BLaER1 treated with 17β-estradiol and CSF1 and Interleukin-3, amounts not matched to agents 10 nM and 100 nM (cell line): ENCODE measurements around the gene ZSCAN20.

Source experiments
- H3K27ac ChIP-seq, 11 experiments: shearing (Covaris generic); formaldehyde crosslinking; 2 replicates each; pipeline ENCODE4 v1.8.1; 2022
- H3K27me3 ChIP-seq, 11 experiments: shearing (Covaris generic); formaldehyde crosslinking; 2 replicates each; pipeline ENCODE4 v1.8.1; 2022
- H3K36me3 ChIP-seq, 11 experiments: shearing (Covaris generic); formaldehyde crosslinking; 2 replicates each; pipeline ENCODE4 v1.8.1; 2022
- H3K4me1 ChIP-seq, 10 experiments: shearing (Covaris generic); formaldehyde crosslinking; 2 replicates each; pipeline ENCODE4 v1.8.1; 2022
- H3K4me2 ChIP-seq, 11 experiments: shearing (Covaris generic); formaldehyde crosslinking; 2 replicates each; pipeline ENCODE4 v1.8.1; 2022
- H3K4me3 ChIP-seq, 10 experiments: shearing (Covaris generic); formaldehyde crosslinking; 2 replicates each; pipeline ENCODE4 v1.8.1; 2022
- H3K9ac ChIP-seq, 11 experiments: shearing (Covaris generic); formaldehyde crosslinking; 2 replicates each; pipeline ENCODE4 v1.8.1; 2022
- H3K9me3 ChIP-seq, 11 experiments: shearing (Covaris generic); formaldehyde crosslinking; replicated peaks in 1 of 11; 2 replicates each; pipeline ENCODE4 v1.8.1; 2022
- H4K20me1 ChIP-seq, 11 experiments: shearing (Covaris generic); formaldehyde crosslinking; 2 replicates each; pipeline ENCODE4 v1.8.1; 2022
- Cebpa-rat ChIP-seq, 11 experiments: shearing (Covaris generic); IDR thresholded peaks; 2 replicates each; pipeline ENCODE4 v1.8.1; 2022

ZSCAN20 gene

GRCh38 chr1:33465316-33465715 lies 7.1 kb upstream of the ZSCAN20 start:
- H3K4me3 ChIP-seq = no peak overlapping the region
- no peaks in the 10 kb centered on the region; a peak in 1 of 22 replicates for H3K27me3 ChIP-seq
- H3K4me2 ChIP-seq = peak overlapping the region in 7 of 11 experiments; percentile 70 to 98 (median 83); a peak in 11 of 22 replicates
- H3K27ac ChIP-seq = no peak overlapping the region
- peaks cover 0 to 15% (median 0%) of the 10 kb centered on the region in 11 experiments; a peak in 5 of 22 replicates for H4K20me1 ChIP-seq
- peaks cover 74 to 96% (median 85%) of the 10 kb centered on the region in 10 experiments for H3K4me1 ChIP-seq
- H3K9ac ChIP-seq = no peak overlapping the region
- no peaks in the 10 kb centered on the region for H3K36me3 ChIP-seq
- no peak for TF ChIP-seq Cebpa-rat (IDR thresholded peaks at IDR 0.05)
- peaks cover 0 to 12% (median 0%) of the 10 kb centered on the region in 11 experiments; a peak in 2 of 22 replicates for H3K9me3 ChIP-seq

DNA sequence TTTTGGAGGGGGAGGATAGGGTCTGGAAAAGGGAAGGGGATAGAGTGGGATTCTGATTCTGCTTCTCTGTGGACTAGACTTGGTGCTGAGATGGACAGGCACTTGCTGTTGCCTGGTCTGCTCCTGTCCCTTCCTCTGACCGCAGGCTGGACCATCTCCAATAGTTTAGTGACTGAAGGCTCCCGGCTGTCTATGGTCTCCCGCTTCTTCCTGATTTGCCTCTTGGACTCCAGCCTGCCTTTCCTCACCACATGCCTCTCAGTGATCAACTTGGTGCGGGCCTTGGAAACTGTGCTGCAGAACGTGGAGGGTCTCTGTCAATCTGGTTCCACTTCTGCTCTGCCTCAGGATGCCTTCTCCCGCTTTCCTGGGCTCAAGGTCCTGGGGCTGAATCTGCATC lies 6.3 kb upstream of the ZSCAN20 start:
- peaks cover 75 to 96% (median 85%) of the 10 kb centered on the region in 10 experiments for H3K4me1 ChIP-seq
- no peaks in the 10 kb centered on the region; a peak in 1 of 22 replicates for H3K27me3 ChIP-seq
- H3K9me3 ChIP-seq = peaks cover 0 to 12% (median 0%) of the 10 kb centered on the region in 11 experiments; a peak in 2 of 22 replicates
- no peak overlapping the region for H3K4me3 ChIP-seq
- H4K20me1 ChIP-seq = peaks cover 0 to 7% (median 0%) of the 10 kb centered on the region in 11 experiments; a peak in 5 of 22 replicates
- no peak overlapping the region for H3K9ac ChIP-seq
- TF ChIP-seq Cebpa-rat (IDR thresholded peaks at IDR 0.05) = no peak
- H3K27ac ChIP-seq = no peak overlapping the region
- H3K36me3 ChIP-seq = no peaks in the 10 kb centered on the region
- peak overlapping the region in 2 of 11 experiments; percentile 8 to 70; a peak in 2 of 22 replicates for H3K4me2 ChIP-seq

GRCh38 chr1:33468011-33468410 lies 4.4 kb upstream of the ZSCAN20 start:
- Histone ChIP-seq H3K4me2 (peak overlapping the region; percentile 39 to 81 (median 67); a peak in 20 of 22 replicates), H3K27me3 (no peaks in the 10 kb centered on the region; a peak in 1 of 22 replicates), H3K36me3 (no peaks in the 10 kb centered on the region), H3K9ac (no peak overlapping the region), H3K9me3 (peaks cover 0 to 12% (median 0%) of the 10 kb centered on the region in 11 experiments; a peak in 2 of 22 replicates), H3K27ac (peak overlapping the region in 1 of 11 experiments; percentile 21; a peak in 1 of 22 replicates), H4K20me1 (no peaks in the 10 kb centered on the region), H3K4me3 (no peak overlapping the region), H3K4me1 (peaks cover 67 to 93% (median 80%) of the 10 kb centered on the region in 10 experiments)
- no peak for TF ChIP-seq Cebpa-rat (IDR thresholded peaks at IDR 0.05)

GRCh38 chr1:33468531-33468930 lies 3.9 kb upstream of the ZSCAN20 start:
- Histone ChIP-seq H3K9ac (no peak overlapping the region; a peak in 1 of 22 replicates), H3K4me1 (peaks cover 67 to 91% (median 79%) of the 10 kb centered on the region in 10 experiments)

GRCh38 chr1:33468967-33469366 lies 3.5 kb upstream of the ZSCAN20 start:
- no peak for TF ChIP-seq Cebpa-rat (IDR thresholded peaks at IDR 0.05)
- no peaks in the 10 kb centered on the region for H4K20me1 ChIP-seq
- H3K9me3 ChIP-seq = peaks cover 0 to 12% (median 0%) of the 10 kb centered on the region in 11 experiments; a peak in 2 of 22 replicates
- no peaks in the 10 kb centered on the region; a peak in 1 of 22 replicates for H3K27me3 ChIP-seq
- peaks cover 67 to 86% (median 75%) of the 10 kb centered on the region in 10 experiments for H3K4me1 ChIP-seq
- H3K36me3 ChIP-seq = no peaks in the 10 kb centered on the region
- H3K9ac ChIP-seq = peak overlapping the region in 2 of 11 experiments; percentile 16 to 53; a peak in 1 of 22 replicates
- H3K27ac ChIP-seq = peak overlapping the region in 2 of 11 experiments; percentile 8 to 21; a peak in 1 of 22 replicates
- no peak overlapping the region for H3K4me3 ChIP-seq
- H3K4me2 ChIP-seq = peak overlapping the region in 10 of 11 experiments; percentile 43 to 81 (median 68); a peak in 20 of 22 replicates

More at GRCh38 chr1:33468531-33468930, 3.9 kb upstream of the ZSCAN20 start:
- H3K36me3 ChIP-seq = no peaks in the 10 kb centered on the region
- no peaks in the 10 kb centered on the region for H4K20me1 ChIP-seq
- no peak for TF ChIP-seq Cebpa-rat (IDR thresholded peaks at IDR 0.05)
- peak overlapping the region in 2 of 11 experiments; percentile 8 to 21; a peak in 1 of 22 replicates for H3K27ac ChIP-seq
- peak overlapping the region; percentile 39 to 81 (median 67); a peak in 21 of 22 replicates for H3K4me2 ChIP-seq
- H3K4me3 ChIP-seq = no peak overlapping the region
- peaks cover 0 to 12% (median 0%) of the 10 kb centered on the region in 11 experiments; a peak in 2 of 22 replicates for H3K9me3 ChIP-seq
- H3K27me3 ChIP-seq = no peaks in the 10 kb centered on the region; a peak in 1 of 22 replicates

DNA sequence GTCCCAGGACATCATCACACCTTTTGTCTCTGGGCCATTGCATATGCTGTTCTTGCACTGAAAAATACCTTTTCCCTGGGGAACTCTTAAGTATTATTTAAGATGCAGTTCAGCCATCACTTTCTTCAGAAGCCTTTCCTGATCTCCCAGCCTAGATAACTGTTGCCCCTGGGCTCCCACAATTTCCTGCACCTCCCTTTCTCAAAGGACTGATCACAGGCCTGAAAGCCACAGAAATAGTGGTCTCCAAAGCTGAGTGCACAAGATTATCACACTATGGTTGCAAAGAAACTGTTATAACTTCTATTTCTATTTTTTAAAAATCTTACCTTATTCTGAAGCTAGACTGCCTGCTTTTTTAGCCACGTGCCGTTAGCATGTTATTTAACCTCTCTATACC lies 2.8 kb upstream of the ZSCAN20 start:
- H3K4me2 ChIP-seq = peak overlapping the region; percentile 43 to 91 (median 74); a peak in 20 of 22 replicates
- no peak overlapping the region for H3K27ac ChIP-seq
- H3K4me3 ChIP-seq = no peak overlapping the region; a peak in 1 of 20 replicates
- no peaks in the 10 kb centered on the region; a peak in 1 of 22 replicates for H3K27me3 ChIP-seq
- H3K9me3 ChIP-seq = peaks cover 0 to 12% (median 0%) of the 10 kb centered on the region in 11 experiments; a peak in 2 of 22 replicates
- H3K36me3 ChIP-seq = no peaks in the 10 kb centered on the region
- no peaks in the 10 kb centered on the region for H4K20me1 ChIP-seq
- H3K9ac ChIP-seq = peak overlapping the region in 6 of 11 experiments; percentile 14 to 53 (median 21); a peak in 7 of 22 replicates
- no peak for TF ChIP-seq Cebpa-rat (IDR thresholded peaks at IDR 0.05)
- peaks cover 65 to 79% (median 68%) of the 10 kb centered on the region in 10 experiments for H3K4me1 ChIP-seq

DNA sequence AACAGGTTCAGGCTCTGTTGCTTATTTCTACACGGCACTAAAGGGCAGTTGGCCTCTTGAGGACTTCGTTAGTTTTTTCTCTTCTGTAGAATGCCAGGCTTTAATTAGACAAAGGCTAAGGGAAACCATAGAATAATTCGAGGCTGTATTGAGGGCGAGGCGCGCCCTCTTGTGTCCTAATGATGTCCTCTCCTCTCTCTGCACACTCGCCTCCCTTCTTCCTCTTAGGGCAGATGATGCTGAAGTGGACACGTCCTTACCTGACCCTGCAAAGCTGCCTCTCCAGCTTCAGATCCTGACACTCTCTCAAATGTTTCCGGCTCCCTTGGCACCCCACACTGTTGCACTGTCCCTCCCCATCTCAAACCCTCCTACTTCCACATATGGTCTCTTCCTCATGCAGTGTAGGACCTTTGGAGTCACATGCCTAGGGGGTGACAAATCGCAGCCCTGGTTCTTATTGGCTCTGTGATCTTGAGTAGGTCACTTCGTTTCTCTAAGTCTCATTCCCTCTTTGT lies 1.9 kb upstream of the ZSCAN20 start:
- Histone ChIP-seq H3K4me3 (no peak overlapping the region), H3K27ac (peak overlapping the region in 2 of 11 experiments; percentile 7 to 39; a peak in 2 of 22 replicates), H3K4me1 (peaks cover 57 to 71% (median 61%) of the 10 kb centered on the region in 10 experiments), H4K20me1 (no peaks in the 10 kb centered on the region), H3K36me3 (no peaks in the 10 kb centered on the region), H3K9me3 (peaks cover 0 to 12% (median 0%) of the 10 kb centered on the region in 11 experiments; a peak in 2 of 22 replicates), H3K4me2 (peak overlapping the region; percentile 43 to 91 (median 74)), H3K9ac (peak overlapping the region in 3 of 11 experiments; percentile 3 to 53 (median 41); a peak in 4 of 22 replicates), H3K27me3 (no peaks in the 10 kb centered on the region; a peak in 1 of 22 replicates)
- TF ChIP-seq Cebpa-rat (IDR thresholded peaks at IDR 0.05) = no peak

GRCh38 chr1:33471416-33471815 lies 1.0 kb upstream of the ZSCAN20 start:
- Histone ChIP-seq H3K4me3 (no peak overlapping the region; a peak in 1 of 20 replicates), H3K27ac (peak overlapping the region in 2 of 11 experiments; percentile 52 to 53; a peak in 2 of 22 replicates), H3K4me1 (peaks cover 49 to 66% (median 59%) of the 10 kb centered on the region in 10 experiments), H3K36me3 (no peaks in the 10 kb centered on the region; a peak in 2 of 22 replicates), H3K27me3 (no peaks in the 10 kb centered on the region; a peak in 1 of 22 replicates), H3K9ac (peak overlapping the region in 4 of 11 experiments; percentile 40 to 82 (median 67); a peak in 5 of 22 replicates), H3K9me3 (peaks cover 0 to 5% (median 0%) of the 10 kb centered on the region in 11 experiments; a peak in 2 of 22 replicates), H4K20me1 (no peaks in the 10 kb centered on the region), H3K4me2 (peak overlapping the region; percentile 70 to 93 (median 86); a peak in 20 of 22 replicates)
- TF ChIP-seq Cebpa-rat (IDR thresholded peaks at IDR 0.05) = no peak

GRCh38 chr1:33473900-33474299 lies 1.5 kb downstream of the ZSCAN20 start:
- peaks cover 0 to 20% (median 4%) of the 10 kb centered on the region in 11 experiments; a peak in 12 of 22 replicates for H3K36me3 ChIP-seq
- H4K20me1 ChIP-seq = no peaks in the 10 kb centered on the region; a peak in 1 of 22 replicates
- H3K9me3 ChIP-seq = no peaks in the 10 kb centered on the region
- no peaks in the 10 kb centered on the region for H3K27me3 ChIP-seq
- peaks cover 38 to 46% (median 40%) of the 10 kb centered on the region in 10 experiments for H3K4me1 ChIP-seq
- H3K27ac ChIP-seq = no peak overlapping the region
- no peak overlapping the region for H3K9ac ChIP-seq
- TF ChIP-seq Cebpa-rat (IDR thresholded peaks at IDR 0.05) = no peak
- no peak overlapping the region for H3K4me3 ChIP-seq
- peak overlapping the region in 5 of 11 experiments; percentile 86 to 93 (median 90); a peak in 8 of 22 replicates for H3K4me2 ChIP-seq
